Activated CD4-positive, alpha-beta T cell treated with anti-CD3 and anti-CD28 coated beads for 48 hours (primary cell): ENCODE results near the gene AHRR.
A peak's percentile ranks its signal among the peaks of the same experiment; 100 is the strongest.
"Not testable (repeated sequence)": the region's sequence is repeated elsewhere in the genome, so short reads cannot be mapped to it uniquely, and the experiment has no call there.

Source experiments
- DNase-seq: peaks from one replicate; pipeline ENCODE4 v3.0.0-alpha.2; 2020

The AHRR gene

DNA sequence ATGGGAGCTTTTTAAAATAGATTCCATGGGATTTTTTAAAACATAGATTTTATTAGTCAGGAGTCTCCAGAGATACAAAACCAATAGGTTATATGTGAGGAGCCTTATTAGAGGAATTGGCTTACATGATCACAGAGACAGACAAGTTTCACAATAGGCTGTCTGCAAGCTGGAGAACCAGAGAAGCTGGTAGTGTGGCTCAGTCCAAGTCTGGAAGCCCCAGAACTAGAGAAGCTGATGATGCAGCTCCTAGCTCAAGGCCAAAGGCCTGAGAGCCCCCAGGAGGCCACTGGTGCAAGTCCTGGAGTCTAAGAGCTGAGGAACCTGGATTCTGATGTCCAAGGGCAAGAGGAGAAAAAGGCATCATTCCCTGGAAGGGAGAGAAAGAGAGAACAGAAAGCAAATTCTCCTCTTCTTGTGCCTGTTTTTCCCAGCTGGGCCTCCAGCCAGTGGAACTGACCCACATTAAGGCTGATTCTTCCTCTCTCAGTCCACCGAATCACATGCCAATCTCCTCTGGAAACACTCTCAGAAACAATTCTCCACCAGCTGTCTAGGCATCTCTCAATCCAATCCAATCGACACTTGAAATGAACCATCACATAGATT, 59.3 kb downstream of the AHRR start:
- DNase-seq: no peak

DNA sequence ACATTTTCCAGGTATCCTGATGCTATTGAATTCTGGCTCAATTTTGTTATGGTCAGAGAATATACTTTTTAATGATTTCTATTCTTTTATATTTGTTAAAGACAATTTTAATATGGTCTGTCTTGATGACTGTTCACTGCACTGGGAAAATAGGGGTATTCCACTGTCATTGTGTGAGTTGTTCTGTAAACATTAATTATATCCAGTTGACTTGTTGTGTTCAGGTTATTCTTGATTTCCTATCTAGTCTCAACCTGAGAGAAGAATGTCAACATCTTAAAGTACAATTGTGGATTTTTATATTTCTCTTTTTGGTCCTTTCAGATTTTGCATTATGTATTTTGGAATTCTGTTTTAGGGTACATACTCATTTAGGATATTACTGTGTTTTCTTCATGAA, 61.6 kb downstream of the AHRR start:
- DNase-seq: no peak

DNA sequence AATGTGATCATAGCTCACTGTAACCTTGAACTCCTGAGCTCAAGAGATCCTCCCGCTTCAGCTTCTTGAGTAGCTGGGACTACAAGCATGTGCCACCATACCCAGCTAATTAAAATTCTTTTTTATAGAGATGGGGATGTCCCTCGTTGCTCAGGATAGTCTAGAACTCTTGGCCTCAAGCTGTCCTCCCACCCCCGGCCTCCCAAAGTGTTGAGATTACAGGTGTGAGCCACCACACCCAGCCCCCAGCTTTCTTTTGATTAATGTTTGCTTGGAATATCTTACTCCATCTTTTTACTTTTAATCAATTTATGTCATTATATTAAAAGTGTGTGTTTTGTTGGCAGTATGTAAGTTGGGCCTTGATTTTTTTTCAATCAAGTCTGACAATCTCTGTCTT, 62.1 kb downstream of the AHRR start:
- DNase-seq: no peak

DNA sequence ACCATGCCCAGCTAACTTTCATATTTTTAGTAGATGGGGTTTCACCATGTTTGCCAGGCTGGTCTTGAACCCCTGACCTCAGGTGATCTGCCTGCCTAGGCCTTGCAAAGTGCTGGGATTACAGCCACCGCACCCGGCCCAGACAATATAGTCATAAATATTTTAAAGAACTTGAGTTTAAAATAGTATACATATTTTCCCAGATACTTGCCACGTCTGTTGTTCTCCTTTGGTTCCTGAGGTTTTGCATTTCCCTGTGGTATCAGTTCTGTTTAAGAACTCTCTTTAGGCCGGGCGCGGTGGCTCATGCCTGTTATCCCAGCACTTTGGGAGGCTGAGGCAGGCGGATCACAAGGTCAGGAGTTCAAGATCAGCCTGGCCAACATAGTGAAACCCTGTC, 63.1 kb downstream of the AHRR start:
- DNase-seq: not testable (repeated sequence)

DNA sequence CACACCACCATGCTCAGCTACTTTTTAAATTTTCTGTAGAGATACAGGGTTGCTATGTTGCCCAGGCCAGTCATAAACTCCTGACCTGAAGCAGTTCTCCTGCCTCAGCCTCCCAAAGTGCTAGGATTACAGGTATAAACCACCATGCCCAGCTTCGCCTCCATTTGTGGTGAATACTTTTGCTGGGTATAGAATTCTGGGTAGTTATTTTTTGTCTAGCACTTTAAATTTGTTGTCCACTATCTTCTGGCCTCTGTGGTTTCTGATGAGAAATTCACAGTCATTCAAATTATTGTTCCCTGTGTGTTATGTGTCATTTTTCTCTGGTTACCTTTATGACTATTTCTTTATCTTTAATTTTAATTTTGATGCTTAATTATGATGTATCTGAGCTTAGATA, 63.8 kb downstream of the AHRR start:
- DNase-seq: no peak

DNA sequence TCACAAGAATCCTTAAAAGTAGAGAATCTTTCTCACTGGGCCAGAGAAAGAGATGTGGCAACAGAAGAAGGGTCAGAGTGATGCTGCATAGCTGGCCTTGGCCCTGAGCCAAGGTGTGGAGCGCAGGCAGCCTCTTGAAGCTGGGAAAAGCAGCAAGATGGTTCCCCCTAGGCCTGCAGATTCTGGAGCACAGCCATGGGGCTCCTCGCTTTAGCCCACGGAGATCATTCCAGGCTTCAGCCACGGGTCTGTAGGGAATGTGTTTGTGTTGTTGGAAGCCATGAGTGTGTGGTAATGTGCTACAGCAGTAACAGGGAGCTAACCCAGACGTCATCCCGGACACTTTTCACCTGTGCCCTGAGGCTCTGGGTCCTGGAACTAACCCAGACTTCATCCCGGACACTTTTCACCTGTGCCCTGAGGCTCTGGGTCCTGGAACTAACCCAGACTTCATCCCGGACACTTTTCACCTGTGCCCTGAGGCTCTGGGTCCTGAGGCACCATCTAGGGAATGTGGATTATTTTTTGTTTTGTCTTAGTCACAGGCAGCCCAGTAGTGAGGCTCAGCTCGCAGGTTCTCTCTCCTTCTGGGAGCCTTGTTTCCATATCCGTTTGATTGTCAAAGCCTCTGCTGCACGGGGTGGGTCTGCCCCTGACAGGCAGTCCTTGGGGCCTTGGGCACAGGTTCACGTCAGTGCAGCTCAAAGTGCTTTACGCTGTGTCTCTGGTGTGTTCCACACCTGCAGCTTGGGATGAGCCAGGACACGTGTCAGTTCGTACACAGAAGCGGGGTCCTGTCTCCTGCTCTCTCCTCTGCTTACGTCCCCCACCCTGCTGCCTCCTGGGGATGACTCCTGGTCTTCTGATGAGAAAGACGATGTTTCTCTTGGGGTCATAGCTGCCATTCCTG, 65.2 kb downstream of the AHRR start:
- DNase-seq: no peak

DNA sequence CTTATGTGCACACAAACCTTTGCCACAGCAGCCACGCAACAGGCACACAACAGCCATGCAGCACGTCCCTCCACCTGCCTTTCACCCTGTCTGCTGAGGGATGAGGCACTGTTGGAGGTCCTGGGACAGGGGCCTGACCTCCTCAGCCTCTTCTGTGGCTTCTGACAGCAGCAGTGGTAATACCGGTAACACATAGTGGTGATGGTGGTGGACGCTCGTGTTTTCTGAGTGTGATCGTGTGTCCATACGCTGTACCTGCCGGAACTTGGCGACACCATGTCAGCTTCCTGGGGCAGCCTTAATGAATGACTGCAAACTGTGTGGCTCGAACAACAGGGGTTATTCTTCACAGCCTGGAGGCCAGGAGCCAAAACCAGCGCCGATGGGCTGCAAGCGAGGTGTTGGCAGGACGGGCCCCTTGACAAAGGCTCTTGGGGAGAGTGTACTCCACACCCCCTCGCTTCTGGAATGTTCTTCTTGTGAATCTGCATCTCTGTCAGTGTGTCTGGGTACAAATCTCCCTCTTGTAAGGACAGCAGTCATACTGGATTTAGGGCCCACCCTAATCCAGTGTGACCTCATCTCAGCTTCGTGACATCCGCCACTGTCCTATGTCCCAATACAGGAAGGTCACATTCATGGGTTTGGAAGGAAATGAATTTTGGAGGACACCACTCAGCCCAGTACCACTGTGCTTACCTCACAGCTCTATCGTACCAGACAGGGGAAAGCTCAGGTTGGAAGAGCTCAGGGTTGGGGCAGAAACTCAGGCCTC, 66.2 kb downstream of the AHRR start:
- DNase-seq: no peak

DNA sequence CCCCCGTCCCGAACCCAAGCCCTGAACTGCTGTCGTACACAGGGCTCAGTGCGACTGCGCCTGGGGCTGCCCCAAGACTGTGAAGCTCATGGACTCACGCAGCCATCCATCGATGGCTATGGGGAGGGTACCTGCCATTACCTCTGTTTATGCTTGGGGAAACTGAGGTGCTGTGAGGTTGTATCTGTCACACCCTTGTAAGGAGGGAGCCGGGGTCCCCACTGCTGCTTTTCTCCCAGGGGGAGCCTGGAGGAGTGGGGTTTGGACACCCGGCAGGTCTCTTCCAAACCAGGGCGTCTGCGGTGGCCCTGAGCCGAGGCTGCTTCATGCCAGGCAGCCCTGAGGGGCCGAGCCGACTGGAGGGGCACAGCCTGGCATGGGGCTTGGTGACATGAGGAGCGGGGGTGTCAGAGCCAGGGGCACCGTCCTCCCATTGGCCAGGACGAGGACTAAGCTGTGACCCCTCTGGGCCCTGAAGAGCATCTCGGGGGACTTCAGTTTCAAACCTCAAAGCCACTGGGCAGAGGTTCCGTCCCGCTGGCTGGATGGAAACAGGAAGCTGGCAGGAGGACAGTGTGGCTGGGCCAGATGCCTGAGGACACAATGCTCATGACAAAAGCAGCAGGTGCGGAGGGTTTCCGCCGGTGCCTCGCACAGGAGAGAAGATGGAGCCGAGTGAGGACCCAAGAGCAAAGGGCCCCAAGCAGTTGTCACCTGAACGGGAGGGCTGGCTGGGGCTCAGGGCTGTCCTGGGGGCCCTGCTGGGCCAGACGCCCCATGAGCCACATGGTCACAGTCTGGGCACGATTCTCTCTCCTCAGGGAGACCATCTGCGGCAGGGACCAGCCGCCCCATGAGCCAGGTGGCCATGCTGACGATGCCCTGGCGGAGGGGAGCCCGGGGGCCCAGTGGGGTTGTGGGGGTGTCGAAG, 67.0 kb downstream of the AHRR start:
- DNase-seq: no peak

DNA sequence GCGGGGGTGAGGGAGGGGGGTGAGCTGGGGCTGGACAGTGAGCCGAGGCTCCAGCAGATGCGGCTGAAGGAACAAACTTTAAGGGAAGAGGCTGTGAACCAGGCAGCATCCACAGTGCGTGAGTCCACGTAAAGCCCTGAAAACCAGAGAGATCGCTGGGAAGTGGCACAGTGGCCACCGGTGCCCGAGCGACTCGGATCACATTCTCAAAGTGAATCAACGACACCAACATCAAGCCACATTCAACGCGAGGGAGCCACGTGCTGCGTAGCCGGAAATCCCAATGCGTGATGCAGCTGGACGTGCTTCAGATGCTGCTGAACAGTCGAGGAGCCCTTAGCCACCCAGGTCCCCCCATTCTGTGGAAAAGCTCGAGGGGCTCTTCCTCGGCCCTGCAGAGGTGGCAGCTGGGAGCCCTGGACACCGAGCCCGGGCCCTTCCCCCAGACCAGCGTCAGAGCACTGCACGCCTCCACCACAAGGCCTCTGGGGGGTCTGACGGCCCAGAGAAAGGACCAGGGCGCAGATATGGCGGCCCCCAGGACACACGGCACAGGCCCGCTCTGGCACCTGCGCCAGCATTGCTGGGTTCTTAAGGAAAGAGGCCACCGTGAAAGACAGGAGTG, 67.8 kb downstream of the AHRR start:
- no peak for DNase-seq

DNA sequence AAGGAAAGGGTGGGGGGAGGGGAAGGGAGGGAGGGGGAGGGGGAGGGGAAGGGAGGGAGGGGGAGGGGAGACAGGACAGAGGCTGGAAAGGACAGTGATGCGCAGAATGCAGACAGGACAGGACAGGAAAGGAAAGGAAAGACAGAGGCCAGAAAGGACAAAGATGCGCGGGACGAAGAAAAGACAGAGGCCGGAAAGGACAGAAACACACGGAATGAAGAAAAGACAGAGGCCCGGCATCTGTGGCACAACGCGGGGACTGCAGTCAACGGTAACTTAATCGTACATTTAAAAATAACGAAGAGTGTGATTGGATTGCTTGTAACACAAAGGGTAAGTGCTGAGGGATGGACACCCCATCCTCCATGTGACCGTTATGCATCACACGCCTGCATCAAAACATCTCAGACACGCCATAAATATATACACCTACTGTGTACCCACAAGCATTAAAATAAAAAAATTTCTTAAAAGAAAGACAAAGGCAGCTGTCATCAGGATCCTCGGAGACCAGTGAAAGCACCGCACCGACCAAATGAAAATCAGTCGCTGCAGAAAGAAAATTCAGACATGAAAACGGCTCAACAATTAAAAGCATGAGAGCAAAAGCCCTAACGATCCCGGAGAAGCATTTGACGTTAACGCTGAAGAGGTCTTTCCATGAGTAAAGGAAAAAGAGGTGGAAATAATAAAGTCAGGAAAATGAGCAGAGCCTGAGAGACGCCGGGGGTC, 68.5 kb downstream of the AHRR start:
- DNase-seq: no peak

DNA sequence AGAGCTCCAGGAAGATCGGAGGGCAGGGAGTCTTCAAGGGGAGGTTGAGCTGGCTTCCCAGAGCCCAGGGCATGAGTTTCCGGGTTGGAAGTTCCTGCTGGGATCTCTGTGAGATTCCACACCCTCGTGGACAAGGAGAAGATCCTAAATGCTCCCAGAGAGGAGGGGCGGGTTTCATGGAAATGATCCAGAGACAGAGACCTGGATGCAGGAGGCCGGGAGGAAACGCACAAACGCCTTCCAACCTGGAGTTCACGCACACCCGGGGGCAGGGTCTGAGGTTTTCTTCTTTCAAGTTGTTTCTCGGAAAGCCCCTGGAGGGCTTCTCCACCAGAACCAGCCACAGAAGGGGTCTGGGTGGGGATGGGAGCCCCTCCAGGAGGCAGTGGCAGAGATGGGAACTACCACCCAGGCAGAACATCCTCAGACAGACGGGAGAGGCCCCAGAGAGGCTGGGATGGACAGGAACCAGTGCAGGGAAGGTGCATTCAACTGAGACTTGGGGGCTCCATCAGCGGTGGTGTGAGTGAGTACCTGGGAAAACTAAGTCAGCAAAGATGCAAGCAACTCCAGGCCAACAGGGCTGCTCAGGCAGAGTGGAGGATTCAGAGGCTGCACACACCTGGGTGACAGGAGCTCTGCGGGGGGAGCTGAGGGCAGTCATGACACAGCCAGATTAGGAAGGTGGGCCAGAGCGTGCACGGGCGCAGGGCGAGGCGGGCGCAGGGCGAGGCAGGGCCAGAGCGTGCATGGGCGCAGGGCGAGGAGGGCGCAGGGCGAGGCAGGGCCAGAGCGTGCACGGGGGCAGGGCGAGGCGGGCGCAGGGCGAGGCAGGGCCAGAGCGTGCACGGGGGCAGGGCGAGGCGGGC, 69.3 kb downstream of the AHRR start:
- no peak for DNase-seq

DNA sequence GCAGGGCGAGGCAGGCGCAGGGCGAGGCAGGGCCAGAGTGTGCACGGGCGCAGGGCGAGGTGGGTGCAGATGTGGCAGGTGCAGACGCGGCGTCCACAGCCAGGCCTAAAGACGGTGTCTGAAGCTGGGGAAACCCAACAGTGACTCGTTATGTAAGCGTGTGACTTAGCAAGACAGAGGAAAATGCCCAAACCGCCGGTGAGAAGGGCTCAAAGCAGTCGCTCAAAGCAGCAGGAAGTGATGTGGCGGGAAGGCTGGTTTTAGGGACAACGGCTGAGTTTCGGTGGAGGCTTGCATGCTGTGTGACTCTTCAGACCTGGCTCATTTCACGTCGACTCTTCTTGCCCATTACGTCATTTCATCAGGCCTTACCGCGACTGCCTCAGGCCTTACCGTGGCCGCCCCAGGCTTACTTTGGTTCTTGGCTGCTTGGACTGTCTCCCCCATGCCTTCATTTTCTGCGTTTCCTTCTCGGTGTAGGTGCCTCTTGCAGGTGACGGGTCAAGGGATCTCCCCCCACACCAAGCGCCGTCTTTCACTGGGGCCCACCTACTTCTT, 71.0 kb downstream of the AHRR start:
- DNase-seq: peak; percentile 91

DNA sequence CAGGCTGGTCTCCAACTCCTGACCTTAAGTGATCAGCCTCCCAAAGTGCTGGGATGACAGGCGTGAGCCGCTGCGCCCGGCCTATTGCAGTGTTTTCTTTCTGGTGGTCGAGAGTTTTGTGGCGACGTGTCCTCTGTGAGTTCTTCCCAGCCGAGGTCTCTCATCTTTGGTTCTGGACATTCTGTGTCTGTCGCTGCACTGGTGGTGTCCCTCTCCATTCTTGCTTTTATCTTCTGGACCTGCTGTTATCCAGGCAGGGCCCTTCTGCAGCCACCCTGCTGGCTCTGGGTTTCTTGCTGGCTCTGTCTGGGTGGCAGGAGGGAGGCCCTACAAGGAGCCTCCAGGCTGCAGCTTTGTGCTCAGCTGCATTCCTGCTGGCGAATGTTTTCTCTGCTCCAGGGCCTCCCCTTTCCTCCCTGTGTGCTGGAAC, 72.3 kb downstream of the AHRR start:
- no peak for DNase-seq

DNA sequence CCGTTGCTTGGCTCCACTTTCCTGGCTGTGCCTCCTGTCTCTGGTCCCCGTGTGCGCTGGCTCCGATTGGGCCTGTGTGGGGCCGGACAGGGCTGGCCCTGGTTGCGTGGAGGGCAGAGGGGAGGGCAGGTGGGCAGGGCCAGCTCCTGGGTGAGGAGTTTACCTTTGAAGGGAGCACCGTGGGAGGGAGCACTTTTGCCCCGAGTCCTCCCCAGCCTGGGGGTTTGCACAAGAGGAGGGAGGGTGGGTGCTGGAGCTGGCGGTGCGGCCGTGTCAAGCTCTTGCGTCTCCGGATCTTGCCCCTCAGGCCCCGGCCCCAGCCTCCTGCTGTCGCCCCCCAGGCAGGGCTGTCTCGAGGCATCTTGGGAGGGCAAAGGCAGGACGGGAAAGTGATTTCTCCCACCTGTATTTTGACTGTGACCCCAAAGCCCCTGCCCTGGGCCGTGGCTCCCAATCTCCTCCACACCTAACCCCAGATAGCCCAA, 73.2 kb downstream of the AHRR start:
- DNase-seq: no peak

DNA sequence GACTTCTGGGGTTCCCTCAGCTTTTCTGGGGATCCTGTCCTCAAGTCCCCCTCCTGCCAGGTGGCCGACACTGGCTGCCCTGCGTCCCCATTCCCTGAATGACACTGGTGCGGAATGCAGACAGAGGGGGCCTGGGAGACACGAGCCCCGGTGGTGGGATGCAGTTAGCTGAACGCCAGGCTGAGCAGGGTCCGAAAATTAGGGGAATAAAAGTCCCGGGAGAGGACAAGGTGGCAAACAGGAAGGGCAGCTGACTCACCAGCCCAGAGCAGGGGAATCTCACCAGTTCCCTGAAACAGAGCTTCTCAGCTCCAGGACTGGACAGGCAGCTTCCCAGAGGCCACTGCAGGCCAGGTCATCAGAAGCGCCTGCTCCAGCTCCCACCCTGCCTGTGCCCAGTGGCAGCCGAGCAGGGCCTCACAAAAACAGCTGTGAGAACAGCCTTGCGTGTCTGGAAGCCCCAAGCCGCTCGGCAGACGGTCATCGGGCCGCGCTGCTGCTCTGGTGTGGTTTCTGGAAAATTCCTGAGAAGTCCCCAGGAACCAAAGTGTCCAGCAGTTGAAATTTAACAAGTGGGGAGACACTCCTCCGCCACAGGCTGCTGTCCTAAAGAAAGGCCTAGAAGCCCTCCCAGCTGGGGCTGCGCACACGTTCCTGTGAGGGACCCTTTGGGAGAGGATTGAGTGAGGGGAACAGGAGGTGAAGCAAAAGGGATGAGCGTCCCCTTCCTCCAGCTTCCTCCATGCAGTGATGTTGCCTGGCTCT, 73.8 kb downstream of the AHRR start:
- no peak for DNase-seq

DNA sequence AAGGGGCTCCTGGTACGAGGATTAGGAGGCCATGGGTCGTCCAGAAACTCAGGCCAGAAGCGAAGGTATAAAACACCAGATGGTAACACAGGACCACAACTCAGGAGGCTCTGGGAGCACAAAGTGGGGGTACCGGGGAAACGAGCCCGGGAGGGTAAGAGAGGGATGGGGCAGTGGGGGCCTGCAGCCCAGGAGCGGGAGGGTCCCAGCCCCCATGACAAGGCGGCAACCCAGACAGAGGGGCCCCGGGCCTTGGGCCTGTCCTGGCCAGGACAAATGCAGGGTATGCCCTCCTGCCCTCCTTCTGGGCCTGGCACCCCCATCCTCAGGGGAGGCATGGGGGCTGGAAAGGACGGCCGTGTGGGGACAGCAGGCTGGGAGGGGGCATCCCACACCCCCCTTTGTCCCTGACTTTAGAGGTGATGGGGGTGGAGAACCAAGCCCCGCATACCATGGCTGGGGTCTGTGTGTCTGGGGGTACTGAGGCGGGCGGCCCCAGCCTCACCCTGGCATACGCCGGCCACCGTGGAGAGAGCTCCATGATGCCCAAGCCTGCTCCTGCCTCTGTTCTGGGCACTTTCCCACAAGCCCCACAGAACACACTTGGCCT, 74.5 kb downstream of the AHRR start:
- no peak for DNase-seq

DNA sequence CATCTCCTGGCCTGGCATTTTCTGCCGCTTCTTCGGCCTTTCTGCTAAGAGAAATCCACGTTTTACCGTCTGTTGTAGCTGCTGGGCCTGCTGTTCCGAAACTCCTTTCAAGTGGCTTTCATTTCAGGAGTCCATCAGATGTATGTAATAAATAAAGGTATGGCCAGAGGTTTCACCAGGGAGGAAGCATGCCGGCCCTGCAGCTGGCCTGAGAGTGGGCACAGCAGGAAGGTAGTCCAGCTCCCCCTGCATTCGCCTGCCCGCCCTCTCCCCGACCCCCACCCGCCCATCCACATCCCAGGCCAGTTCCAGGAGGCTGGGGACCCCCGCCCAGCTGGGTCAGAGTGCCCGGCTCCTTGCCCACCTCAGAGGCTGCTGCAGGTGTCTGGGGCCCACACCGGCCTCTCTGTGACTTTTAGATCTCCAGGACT, 75.0 kb downstream of the AHRR start:
- DNase-seq: no peak

DNA sequence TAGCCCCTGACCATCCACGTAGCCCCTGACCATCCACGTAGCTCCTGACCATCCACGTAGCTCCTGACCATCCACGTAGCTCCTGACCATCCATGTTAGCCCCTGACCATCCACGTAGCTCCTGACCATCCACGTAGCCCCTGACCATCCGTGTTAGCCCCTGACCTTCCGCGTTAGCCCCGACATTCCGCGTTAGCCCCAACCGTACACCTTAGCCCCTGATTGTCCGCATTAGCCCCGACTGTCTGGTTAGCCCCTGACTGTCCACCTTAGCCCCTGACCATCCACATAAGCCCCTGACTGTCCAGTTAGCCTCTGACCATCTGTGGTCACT, 76.6 kb downstream of the AHRR start:
- not testable (repeated sequence) for DNase-seq
